Hepatocyte (in vitro differentiated cells): ENCODE measurements around the gene COL2A1. TPM values are rescaled to one million over a fixed set of nuclear protein-coding genes. Genes with fewer than 3 reads are reported as not detected.

Experiments used
- DNase-seq: peaks from one replicate; pipeline ENCODE4 v3.0.0-alpha.2; 2016; ENCODE audit warnings: low spot score
- H2AFZ ChIP-seq: fragments of 200-600 bp; sonication (generic); 2 replicates; pipeline ENCODE4 v1.6.0; 2016; ENCODE audit warnings: antibody characterized with exemption, mild to moderate bottlenecking
- H3K27ac ChIP-seq: fragments of 200-600 bp; sonication (generic); 2 replicates; pipeline ENCODE4 v1.5.1; 2016; ENCODE audit warnings: mild to moderate bottlenecking
- H3K27me3 ChIP-seq: fragments of 200-600 bp; sonication (generic); 2 replicates; pipeline ENCODE4 v1.6.1; 2016
- H3K36me3 ChIP-seq: fragments of 200-600 bp; sonication (generic); replicated peaks from 2 replicates; pipeline ENCODE4 v1.5.1; 2016; ENCODE audit warnings: low read depth; ENCODE audit not compliant: insufficient read depth
- H3K4me1 ChIP-seq: fragments of 200-600 bp; sonication (generic); 2 replicates; pipeline ENCODE4 v1.5.1; 2016; ENCODE audit warnings: mild to moderate bottlenecking, moderate library complexity; ENCODE audit not compliant: insufficient read depth
- H3K4me2 ChIP-seq: fragments of 200-600 bp; sonication (generic); 2 replicates; pipeline ENCODE4 v1.6.0; 2016
- H3K4me3 ChIP-seq: fragments of 200-600 bp; sonication (generic); 2 replicates; pipeline ENCODE4 v1.5.1; 2016; ENCODE audit warnings: mild to moderate bottlenecking
- H3K79me2 ChIP-seq: fragments of 200-600 bp; sonication (generic); 2 replicates; pipeline ENCODE4 v1.6.0; 2017; ENCODE audit warnings: mild to moderate bottlenecking
- H3K9me2 ChIP-seq: fragments of 200-600 bp; sonication (generic); replicated peaks from 2 replicates; pipeline ENCODE4 v1.6.0; 2017; ENCODE audit warnings: mild to moderate bottlenecking; ENCODE audit not compliant: insufficient read depth
- H3K9me3 ChIP-seq: fragments of 200-600 bp; sonication (generic); 2 replicates; pipeline ENCODE4 v1.5.1; 2016; ENCODE audit warnings: low read depth, mild to moderate bottlenecking
- H4K20me1 ChIP-seq: fragments of 200-600 bp; sonication (generic); 2 replicates; pipeline ENCODE4 v1.6.0; 2016; ENCODE audit warnings: mild to moderate bottlenecking; ENCODE audit not compliant: insufficient read depth, poor library complexity, severe bottlenecking
- EZH2 ChIP-seq: fragments of 200-600 bp; sonication (generic); IDR thresholded peaks from 2 replicates; pipeline ENCODE4 v1.6.1; 2016; ENCODE audit warnings: antibody characterized with exemption, mild to moderate bottlenecking, borderline replicate concordance
- EZH2phosphoT487 ChIP-seq: fragments of 200-600 bp; sonication (generic); IDR thresholded peaks from one replicate; pipeline ENCODE4 v1.6.1; 2018; ENCODE audit warnings: antibody characterized with exemption, mild to moderate bottlenecking, low read depth, moderate library complexity; ENCODE audit not compliant: unreplicated experiment, severe bottlenecking
- WGBS: methylation state at CpG from one replicate; pipeline ENCODE4 v1.1.6; 2016; ENCODE audit warnings: low lambda C conversion rate; ENCODE audit errors: missing lambda C conversion rate; 5-methylcytosine and 5-hydroxymethylcytosine counted together
- polyA plus RNA-seq: library from polyadenylated mRNA; unstranded; fragments of >200 nt; fragmentation: Nextera tagmentation; extraction: Ambion mirVana; gene quantifications from 2 replicates; pipeline ENCODE4 v1.2.1, GENCODE V29; 2016
- total RNA-seq: library from RNA; depleted of rRNA; stranded (reverse); fragments of >200 nt; gene quantifications from 2 replicates; pipeline ENCODE4 v1.2.3, GENCODE V29; 2014
- TF ChIP-seq, protein P1 (sequence below): fragments of 200-600 bp; sonication (generic); IDR thresholded peaks from 2 replicates; pipeline ENCODE4 v1.5.1; 2016; ENCODE audit warnings: antibody characterized with exemption, mild to moderate bottlenecking; ENCODE audit not compliant: poor library complexity

The COL2A1 gene
- total and polyA plus RNA-seq, 2 experiments from 2014 or later = 52.5 to 57.9 TPM

DNA sequence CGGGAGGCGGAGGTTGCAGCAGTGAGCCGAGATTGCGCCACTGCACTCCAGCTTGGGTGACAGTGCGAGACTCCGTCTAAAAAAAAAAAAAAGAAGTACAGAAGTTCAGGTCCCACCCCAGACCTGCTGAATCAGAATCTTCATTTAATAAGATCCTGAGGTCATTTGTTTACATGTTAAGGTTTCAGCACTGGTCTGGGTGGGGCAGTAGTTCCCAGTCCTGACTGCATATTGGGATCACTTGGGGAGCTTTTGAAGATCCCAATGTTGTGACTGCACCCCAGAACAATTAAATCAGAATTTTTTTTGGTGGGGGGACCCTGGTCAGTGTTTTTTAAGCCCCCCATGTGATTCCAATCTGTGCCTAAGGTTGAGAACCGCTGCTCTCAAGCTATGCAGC, 11.7 kb upstream of the COL2A1 start:
- 91% methylated on average over 5 of the region's 7 CpGs for WGBS
- Histone ChIP-seq H3K9me2 (no peaks in the 10 kb centered on the region), H4K20me1 (no peaks in the 10 kb centered on the region)

DNA sequence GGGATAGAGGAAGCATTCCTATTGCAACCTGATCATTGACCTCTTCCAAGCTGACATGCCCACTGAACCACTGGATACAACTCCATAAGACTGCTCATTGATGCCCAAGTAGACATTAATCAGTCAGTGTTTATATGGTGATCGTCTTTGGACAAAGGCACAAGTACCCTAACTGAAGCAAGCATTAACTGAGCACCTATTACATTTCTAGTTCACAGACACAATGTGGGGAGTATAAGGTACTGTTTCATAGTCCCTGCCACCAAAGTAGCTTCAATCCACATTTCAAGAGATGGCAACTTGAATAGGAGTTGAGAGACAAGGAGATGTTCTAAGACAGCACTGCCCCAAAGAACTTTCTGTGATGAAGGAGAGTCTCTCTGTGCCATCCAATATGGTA, 10.9 kb upstream of the COL2A1 start:
- no peak for TF ChIP-seq EZH2
- TF ChIP-seq, protein P1, sequence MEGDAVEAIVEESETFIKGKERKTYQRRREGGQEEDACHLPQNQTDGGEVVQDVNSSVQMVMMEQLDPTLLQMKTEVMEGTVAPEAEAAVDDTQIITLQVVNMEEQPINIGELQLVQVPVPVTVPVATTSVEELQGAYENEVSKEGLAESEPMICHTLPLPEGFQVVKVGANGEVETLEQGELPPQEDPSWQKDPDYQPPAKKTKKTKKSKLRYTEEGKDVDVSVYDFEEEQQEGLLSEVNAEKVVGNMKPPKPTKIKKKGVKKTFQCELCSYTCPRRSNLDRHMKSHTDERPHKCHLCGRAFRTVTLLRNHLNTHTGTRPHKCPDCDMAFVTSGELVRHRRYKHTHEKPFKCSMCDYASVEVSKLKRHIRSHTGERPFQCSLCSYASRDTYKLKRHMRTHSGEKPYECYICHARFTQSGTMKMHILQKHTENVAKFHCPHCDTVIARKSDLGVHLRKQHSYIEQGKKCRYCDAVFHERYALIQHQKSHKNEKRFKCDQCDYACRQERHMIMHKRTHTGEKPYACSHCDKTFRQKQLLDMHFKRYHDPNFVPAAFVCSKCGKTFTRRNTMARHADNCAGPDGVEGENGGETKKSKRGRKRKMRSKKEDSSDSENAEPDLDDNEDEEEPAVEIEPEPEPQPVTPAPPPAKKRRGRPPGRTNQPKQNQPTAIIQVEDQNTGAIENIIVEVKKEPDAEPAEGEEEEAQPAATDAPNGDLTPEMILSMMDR = no peak
- no peak for TF ChIP-seq EZH2phosphoT487
- no peak for DNase-seq
- no peaks in the 10 kb centered on the region for H3K27me3 ChIP-seq
- peaks cover 7% of the 10 kb centered on the region for H3K4me1 ChIP-seq
- no peak overlapping the region for H3K4me3 ChIP-seq
- no peak overlapping the region for H3K27ac ChIP-seq
- H3K9me3 ChIP-seq = no peaks in the 10 kb centered on the region
- 83% methylated on average over 1 of the region's 1 CpG for WGBS
- no peaks in the 10 kb centered on the region for H4K20me1 ChIP-seq
- no peaks in the 10 kb centered on the region for H3K36me3 ChIP-seq
- no peak overlapping the region for H3K4me2 ChIP-seq
- H2AFZ ChIP-seq = no peak overlapping the region
- no peaks in the 10 kb centered on the region for H3K9me2 ChIP-seq
- H3K79me2 ChIP-seq = no peaks in the 10 kb centered on the region

More for the DNA sequence above, 11.7 kb upstream of the COL2A1 start:
- no peaks in the 10 kb centered on the region for H3K9me3 ChIP-seq
- H3K79me2 ChIP-seq = no peaks in the 10 kb centered on the region
- no peaks in the 10 kb centered on the region for H3K36me3 ChIP-seq
- H3K4me3 ChIP-seq = no peak overlapping the region
- H2AFZ ChIP-seq = no peak overlapping the region
- peaks cover 7% of the 10 kb centered on the region for H3K4me1 ChIP-seq
- H3K27me3 ChIP-seq = no peaks in the 10 kb centered on the region
- no peak for DNase-seq
- no peak overlapping the region for H3K4me2 ChIP-seq
- H3K27ac ChIP-seq = no peak overlapping the region
- TF ChIP-seq EZH2phosphoT487 = no peak
- TF ChIP-seq EZH2 = no peak
- TF ChIP-seq, protein P1 = no peak

DNA sequence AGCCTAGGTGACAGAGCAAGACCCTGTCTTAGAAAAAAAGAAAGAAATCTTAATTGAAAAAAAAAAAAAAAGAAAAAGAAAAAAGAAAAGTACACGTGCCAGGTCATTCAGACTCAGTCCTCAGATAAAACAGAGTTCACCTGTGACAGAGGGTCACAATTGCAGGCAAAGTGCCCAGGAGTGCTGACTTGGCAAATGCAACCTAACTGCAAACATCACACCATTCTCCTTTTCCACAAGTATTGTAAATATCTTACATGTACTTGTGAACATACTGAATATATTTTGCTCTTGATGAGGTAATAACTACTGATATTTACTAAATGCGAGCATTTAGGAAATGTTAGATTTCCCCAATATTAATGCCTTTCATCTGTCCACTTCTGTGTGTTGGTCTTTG, 9.0 kb upstream of the COL2A1 start:
- 77% methylated on average over 2 of the region's 2 CpGs for WGBS
- H3K36me3 ChIP-seq = no peaks in the 10 kb centered on the region
- no peak overlapping the region for H3K4me2 ChIP-seq
- H4K20me1 ChIP-seq = no peaks in the 10 kb centered on the region
- no peak for DNase-seq
- no peaks in the 10 kb centered on the region for H3K9me3 ChIP-seq
- H3K9me2 ChIP-seq = no peaks in the 10 kb centered on the region
- peaks cover 7% of the 10 kb centered on the region for H3K4me1 ChIP-seq
- peaks cover 6% of the 10 kb centered on the region for H3K27me3 ChIP-seq
- H2AFZ ChIP-seq = no peak overlapping the region
- H3K4me3 ChIP-seq = no peak overlapping the region
- no peaks in the 10 kb centered on the region for H3K79me2 ChIP-seq
- no peak overlapping the region for H3K27ac ChIP-seq
- TF ChIP-seq, protein P1 = no peak
- no peak for TF ChIP-seq EZH2
- no peak for TF ChIP-seq EZH2phosphoT487

DNA sequence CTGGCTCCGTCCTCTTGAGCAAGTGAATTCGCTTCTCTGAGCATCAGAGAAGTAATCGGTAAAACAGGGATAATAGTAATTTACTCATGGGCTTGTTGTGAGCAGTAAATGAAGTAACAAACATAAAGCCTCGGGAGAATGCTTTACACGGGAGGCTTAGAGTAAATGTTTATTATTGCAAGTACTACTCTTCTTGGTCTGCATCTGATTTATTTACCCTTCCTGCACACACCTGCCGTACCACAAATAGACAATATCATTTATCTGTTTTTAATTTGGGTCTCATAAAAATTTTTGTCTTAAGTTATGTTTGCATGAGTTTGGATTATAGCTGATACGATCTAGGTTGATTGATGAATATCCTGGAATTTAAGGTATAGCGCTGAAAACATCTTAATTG, 7.8 kb upstream of the COL2A1 start:
- 79% methylated on average over 8 of the region's 8 CpGs for WGBS

More for the DNA sequence above, 7.8 kb upstream of the COL2A1 start:
- H3K4me1 ChIP-seq = no peaks in the 10 kb centered on the region
- H3K4me2 ChIP-seq = no peak overlapping the region
- H3K36me3 ChIP-seq = no peaks in the 10 kb centered on the region
- no peak for TF ChIP-seq EZH2phosphoT487
- TF ChIP-seq, protein P1 = no peak
- TF ChIP-seq EZH2 = no peak
- no peak overlapping the region for H3K27ac ChIP-seq
- H3K79me2 ChIP-seq = no peaks in the 10 kb centered on the region
- H2AFZ ChIP-seq = no peak overlapping the region
- no peak overlapping the region for H3K4me3 ChIP-seq
- H4K20me1 ChIP-seq = no peaks in the 10 kb centered on the region
- peaks cover 7% of the 10 kb centered on the region for H3K27me3 ChIP-seq
- DNase-seq = no peak
- H3K9me3 ChIP-seq = no peaks in the 10 kb centered on the region
- H3K9me2 ChIP-seq = no peaks in the 10 kb centered on the region
